ENCODE measurements around the gene RFTN1. TPM values are rescaled to one million over a fixed set of nuclear protein-coding genes. Genes with fewer than 3 reads are reported as not detected.

RFTN1 gene
- total and polyA plus RNA-seq, 9 of the 15 experiments (the other 6 are each of a cell fraction or from before 2014, with no cell fraction given): 0.08 to 0.51 (median 0.11) TPM; not detected in 6

DNA sequence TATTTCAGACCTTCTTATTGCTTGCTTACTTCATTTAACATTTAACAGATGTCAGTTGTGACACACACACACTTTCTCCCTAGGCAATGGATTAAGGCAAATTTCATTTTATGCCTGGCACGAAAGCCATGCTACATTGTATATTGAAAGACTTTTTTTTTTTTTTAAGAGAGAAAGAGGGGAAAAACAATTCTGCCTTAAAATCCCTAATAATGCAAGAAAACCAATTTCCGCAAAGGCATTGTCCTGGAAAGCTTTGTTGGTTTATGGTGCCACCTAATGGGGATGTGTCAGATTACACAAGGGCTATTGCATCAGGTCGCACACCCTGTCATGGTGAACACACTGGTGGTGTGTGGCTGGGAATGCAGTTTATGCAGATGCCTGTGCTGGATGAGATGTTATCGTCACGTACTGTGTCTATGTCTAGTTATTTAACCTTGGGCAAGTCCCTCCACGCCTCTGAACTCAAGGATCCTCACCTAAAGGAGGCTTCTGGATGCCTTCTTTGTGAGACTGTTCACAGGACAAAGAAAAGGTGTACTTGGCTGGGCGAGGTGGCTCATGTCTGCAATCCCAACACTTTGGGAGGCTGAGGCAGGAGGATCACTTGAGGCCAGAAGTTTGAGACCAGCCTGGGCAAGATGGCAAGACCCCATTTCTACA, 37.3 kb upstream of the RFTN1 start (continued):
- no peak; the same call in 1 of the 2 replicates for TF ChIP-seq TFAP4 (CRISPR knock-in tag; IDR thresholded peaks at IDR 0.05; ENCODE audit: borderline replicate concordance)
- TF ChIP-seq, protein P1, sequence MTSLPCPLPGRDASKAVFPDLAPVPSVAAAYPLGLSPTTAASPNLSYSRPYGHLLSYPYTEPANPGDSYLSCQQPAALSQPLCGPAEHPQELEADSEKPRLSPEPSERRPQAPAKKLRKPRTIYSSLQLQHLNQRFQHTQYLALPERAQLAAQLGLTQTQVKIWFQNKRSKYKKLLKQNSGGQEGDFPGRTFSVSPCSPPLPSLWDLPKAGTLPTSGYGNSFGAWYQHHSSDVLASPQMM (CRISPR knock-in tag; IDR thresholded peaks at IDR 0.05): no peak
- TF ChIP-seq, protein P2, sequence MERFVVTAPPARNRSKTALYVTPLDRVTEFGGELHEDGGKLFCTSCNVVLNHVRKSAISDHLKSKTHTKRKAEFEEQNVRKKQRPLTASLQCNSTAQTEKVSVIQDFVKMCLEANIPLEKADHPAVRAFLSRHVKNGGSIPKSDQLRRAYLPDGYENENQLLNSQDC (CRISPR knock-in tag; IDR thresholded peaks at IDR 0.05): no peak
- 0 out of 4 replicates have a peak, but pooled peaks of 1 of the 2 experiments have one; percentile 12 for TF ChIP-seq CSDE1 (IDR thresholded peaks at IDR 0.05)
- TF ChIP-seq DMBX1 (CRISPR knock-in tag; IDR thresholded peaks at IDR 0.05; ENCODE audit: borderline replicate concordance): no peak
- TF ChIP-seq, protein P3, sequence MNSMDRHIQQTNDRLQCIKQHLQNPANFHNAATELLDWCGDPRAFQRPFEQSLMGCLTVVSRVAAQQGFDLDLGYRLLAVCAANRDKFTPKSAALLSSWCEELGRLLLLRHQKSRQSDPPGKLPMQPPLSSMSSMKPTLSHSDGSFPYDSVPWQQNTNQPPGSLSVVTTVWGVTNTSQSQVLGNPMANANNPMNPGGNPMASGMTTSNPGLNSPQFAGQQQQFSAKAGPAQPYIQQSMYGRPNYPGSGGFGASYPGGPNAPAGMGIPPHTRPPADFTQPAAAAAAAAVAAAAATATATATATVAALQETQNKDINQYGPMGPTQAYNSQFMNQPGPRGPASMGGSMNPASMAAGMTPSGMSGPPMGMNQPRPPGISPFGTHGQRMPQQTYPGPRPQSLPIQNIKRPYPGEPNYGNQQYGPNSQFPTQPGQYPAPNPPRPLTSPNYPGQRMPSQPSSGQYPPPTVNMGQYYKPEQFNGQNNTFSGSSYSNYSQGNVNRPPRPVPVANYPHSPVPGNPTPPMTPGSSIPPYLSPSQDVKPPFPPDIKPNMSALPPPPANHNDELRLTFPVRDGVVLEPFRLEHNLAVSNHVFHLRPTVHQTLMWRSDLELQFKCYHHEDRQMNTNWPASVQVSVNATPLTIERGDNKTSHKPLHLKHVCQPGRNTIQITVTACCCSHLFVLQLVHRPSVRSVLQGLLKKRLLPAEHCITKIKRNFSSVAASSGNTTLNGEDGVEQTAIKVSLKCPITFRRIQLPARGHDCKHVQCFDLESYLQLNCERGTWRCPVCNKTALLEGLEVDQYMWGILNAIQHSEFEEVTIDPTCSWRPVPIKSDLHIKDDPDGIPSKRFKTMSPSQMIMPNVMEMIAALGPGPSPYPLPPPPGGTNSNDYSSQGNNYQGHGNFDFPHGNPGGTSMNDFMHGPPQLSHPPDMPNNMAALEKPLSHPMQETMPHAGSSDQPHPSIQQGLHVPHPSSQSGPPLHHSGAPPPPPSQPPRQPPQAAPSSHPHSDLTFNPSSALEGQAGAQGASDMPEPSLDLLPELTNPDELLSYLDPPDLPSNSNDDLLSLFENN (IDR thresholded peaks at IDR 0.05; ENCODE audit: low read depth in 2 of 2, low read length in 2 of 2): no peak
- TF ChIP-seq, protein P4, sequence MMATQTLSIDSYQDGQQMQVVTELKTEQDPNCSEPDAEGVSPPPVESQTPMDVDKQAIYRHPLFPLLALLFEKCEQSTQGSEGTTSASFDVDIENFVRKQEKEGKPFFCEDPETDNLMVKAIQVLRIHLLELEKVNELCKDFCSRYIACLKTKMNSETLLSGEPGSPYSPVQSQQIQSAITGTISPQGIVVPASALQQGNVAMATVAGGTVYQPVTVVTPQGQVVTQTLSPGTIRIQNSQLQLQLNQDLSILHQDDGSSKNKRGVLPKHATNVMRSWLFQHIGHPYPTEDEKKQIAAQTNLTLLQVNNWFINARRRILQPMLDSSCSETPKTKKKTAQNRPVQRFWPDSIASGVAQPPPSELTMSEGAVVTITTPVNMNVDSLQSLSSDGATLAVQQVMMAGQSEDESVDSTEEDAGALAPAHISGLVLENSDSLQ (IDR thresholded peaks at IDR 0.05): 0 out of 2 replicates have a peak, but pooled peaks have one; percentile 37
- TF ChIP-seq, protein P5, sequence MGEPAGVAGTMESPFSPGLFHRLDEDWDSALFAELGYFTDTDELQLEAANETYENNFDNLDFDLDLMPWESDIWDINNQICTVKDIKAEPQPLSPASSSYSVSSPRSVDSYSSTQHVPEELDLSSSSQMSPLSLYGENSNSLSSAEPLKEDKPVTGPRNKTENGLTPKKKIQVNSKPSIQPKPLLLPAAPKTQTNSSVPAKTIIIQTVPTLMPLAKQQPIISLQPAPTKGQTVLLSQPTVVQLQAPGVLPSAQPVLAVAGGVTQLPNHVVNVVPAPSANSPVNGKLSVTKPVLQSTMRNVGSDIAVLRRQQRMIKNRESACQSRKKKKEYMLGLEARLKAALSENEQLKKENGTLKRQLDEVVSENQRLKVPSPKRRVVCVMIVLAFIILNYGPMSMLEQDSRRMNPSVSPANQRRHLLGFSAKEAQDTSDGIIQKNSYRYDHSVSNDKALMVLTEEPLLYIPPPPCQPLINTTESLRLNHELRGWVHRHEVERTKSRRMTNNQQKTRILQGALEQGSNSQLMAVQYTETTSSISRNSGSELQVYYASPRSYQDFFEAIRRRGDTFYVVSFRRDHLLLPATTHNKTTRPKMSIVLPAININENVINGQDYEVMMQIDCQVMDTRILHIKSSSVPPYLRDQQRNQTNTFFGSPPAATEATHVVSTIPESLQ (CRISPR knock-in tag; IDR thresholded peaks at IDR 0.05): no peak
- TF ChIP-seq CEBPG (CRISPR knock-in tag; IDR thresholded peaks at IDR 0.05): peak; percentile 99
- peak; percentile 97 to 99 for TF ChIP-seq CEBPG (tag; conservative IDR thresholded peaks at IDR 0.05 in 1 of 2, IDR thresholded peaks at IDR 0.05 in 1 of 2)
- no peak for TF ChIP-seq NCOA1 (IDR thresholded peaks at IDR 0.05; ENCODE audit: low read depth)
- no peak for TF ChIP-seq ZHX1 (conservative IDR thresholded peaks at IDR 0.05; ENCODE audit: low read length)
- TF ChIP-seq HMBOX1 (IDR thresholded peaks at IDR 0.05): no peak; the same call in 1 of the 2 replicates
- TF ChIP-seq BACH1 (tag; IDR thresholded peaks at IDR 0.05): no peak
